HepG2 (cell line): ENCODE measurements around the gene RINL. TPM values are rescaled to one million over a fixed set of nuclear protein-coding genes. Genes with fewer than 3 reads are reported as not detected.

Experiments
- ATF7 ChIP-seq, 2 experiments: fragments of 450-650 bp in 1 of 2; sonication (generic) in 1 of 2; formaldehyde crosslinking in 1 of 2; IDR thresholded peaks; 2 replicates each; pipeline versions ENCODE4 v1.4.0 to v1.6.1; 2016 to 2020; ENCODE audit warnings: antibody characterized with exemption in 1 of 2, mild to moderate bottlenecking in 1 of 2, missing genetic modification reagents in 1 of 2
- FOXK2 ChIP-seq: fragments of 450-650 bp; IDR thresholded peaks from 2 replicates; pipeline ENCODE4 v1.6.1; 2016
- GABPA ChIP-seq, 2 experiments: IDR thresholded peaks; 2 replicates each; pipeline ENCODE4 v1.6.1; 2011 to 2016; ENCODE audit warnings: low read depth in 2 of 2, low read length in 1 of 2, missing biosample characterization in 1 of 2, missing genetic modification characterization in 1 of 2
- GPN1 ChIP-seq: sonication (generic); formaldehyde crosslinking; IDR thresholded peaks from 2 replicates; pipeline ENCODE4 v1.5.1; 2020; ENCODE audit warnings: missing genetic modification reagents, borderline replicate concordance
- HNRNPLL ChIP-seq: fragments of 200-400 bp; formaldehyde crosslinking; IDR thresholded peaks from 2 replicates; pipeline ENCODE4 v1.6.1; 2017; ENCODE audit warnings: mild to moderate bottlenecking, low read depth, low read length; ENCODE audit not compliant: poor library complexity, severe bottlenecking
- IRX3 ChIP-seq: sonication (generic); formaldehyde crosslinking; IDR thresholded peaks from 2 replicates; pipeline ENCODE4 v1.8.1; 2023; ENCODE audit warnings: mild to moderate bottlenecking, low read depth, missing genetic modification reagents, borderline replicate concordance
- MAZ ChIP-seq, 2 experiments: sonication (generic) in 1 of 2; formaldehyde crosslinking in 1 of 2; IDR thresholded peaks; 2 replicates each; pipeline versions ENCODE4 v1.5.0 to v1.6.1; 2012 to 2020; ENCODE audit warnings: low read depth in 2 of 2, mild to moderate bottlenecking in 2 of 2, borderline replicate concordance in 1 of 2, improper control_type of control experiment in 1 of 2, low read length in 1 of 2, missing genetic modification reagents in 1 of 2, moderate library complexity in 1 of 2
- MIER2 ChIP-seq: IDR thresholded peaks from 2 replicates; pipeline ENCODE4 v1.6.1; 2016; ENCODE audit warnings: missing biosample characterization, missing genetic modification reagents
- POLR2G ChIP-seq: fragments of 200-400 bp; formaldehyde crosslinking; IDR thresholded peaks from 2 replicates; pipeline ENCODE4 v1.6.1; 2018; ENCODE audit warnings: mild to moderate bottlenecking, low read depth, low read length, moderate library complexity
- ZNF20 ChIP-seq: sonication (generic); formaldehyde crosslinking; IDR thresholded peaks from 2 replicates; pipeline ENCODE4 v1.4.0; 2020; ENCODE audit warnings: mild to moderate bottlenecking, moderate library complexity, missing genetic modification reagents
- ZNF292 ChIP-seq: sonication (generic); formaldehyde crosslinking; IDR thresholded peaks from 2 replicates; pipeline ENCODE4 v1.8.1; 2022; ENCODE audit warnings: mild to moderate bottlenecking, low read depth, missing genetic modification reagents, borderline replicate concordance
- ZNF674 ChIP-seq: sonication (generic); formaldehyde crosslinking; IDR thresholded peaks from 2 replicates; pipeline ENCODE4 v1.5.0; 2020; ENCODE audit warnings: low read depth, mild to moderate bottlenecking, missing genetic modification reagents
- ZNF841 ChIP-seq: sonication (generic); formaldehyde crosslinking; IDR thresholded peaks from 2 replicates; pipeline ENCODE4 v1.8.1; 2023; ENCODE audit warnings: missing genetic modification reagents, borderline replicate concordance
- ZSCAN12 ChIP-seq: sonication (generic); formaldehyde crosslinking; IDR thresholded peaks from 2 replicates; pipeline ENCODE4 v1.9.0; 2021; ENCODE audit warnings: mild to moderate bottlenecking, missing genetic modification reagents
- polyA plus RNA-seq, 8 experiments: library from polyadenylated mRNA; depleted of rRNA in 3 of 8; stranded (reverse) in 7 of 8; unstranded in 1 of 8; fragments of >200 nt; fragmentation: Illumina TruSeq in 4 of 8; extraction: Trizol in 4 of 8; gene quantifications; 2 replicates each; pipeline versions ENCODE4 v1.2.1 to v1.2.3, GENCODE V29; 2011 to 2016; ENCODE audit warnings: low read depth in 4 of 8, missing spikeins in 1 of 8, mixed read lengths in 1 of 8; ENCODE audit not compliant: insufficient read depth in 1 of 8
- total RNA-seq, 5 experiments: library from RNA; depleted of rRNA; stranded (reverse); fragments of >200 nt; fragmentation: Illumina TruSeq; extraction: Trizol; gene quantifications; 2 replicates each; pipeline ENCODE4 v1.2.3, GENCODE V29; 2016; ENCODE audit warnings: low read depth in 1 of 5
- TF ChIP-seq, protein P1 (sequence below): sonication (generic); formaldehyde crosslinking; IDR thresholded peaks from 2 replicates; pipeline ENCODE4 v1.5.0; 2020; ENCODE audit warnings: mild to moderate bottlenecking, missing genetic modification reagents
- TF ChIP-seq, protein P2 (sequence below): sonication (generic); formaldehyde crosslinking; IDR thresholded peaks from 2 replicates; pipeline ENCODE4 v1.8.1; 2023; ENCODE audit warnings: mild to moderate bottlenecking, missing genetic modification reagents
- TF ChIP-seq, protein P3 (sequence below): sonication (generic); formaldehyde crosslinking; conservative IDR thresholded peaks from 2 replicates; pipeline ENCODE4 v1.4.0; 2020; ENCODE audit warnings: missing genetic modification reagents
- TF ChIP-seq, protein P4 (sequence below): sonication (generic); formaldehyde crosslinking; IDR thresholded peaks from 2 replicates; pipeline ENCODE4 v1.4.0; 2020; ENCODE audit warnings: missing genetic modification reagents
- TF ChIP-seq, protein P5 (sequence below): sonication (generic); formaldehyde crosslinking; IDR thresholded peaks from 2 replicates; pipeline ENCODE4 v1.9.0; 2021; ENCODE audit warnings: missing genetic modification reagents, mild to moderate bottlenecking, borderline replicate concordance

Gene RINL
- total and polyA plus RNA-seq, 2 of the 13 experiments (the other 11 are each of a cell fraction or from before 2014, with no cell fraction given): 11.4 to 18.0 TPM

DNA sequence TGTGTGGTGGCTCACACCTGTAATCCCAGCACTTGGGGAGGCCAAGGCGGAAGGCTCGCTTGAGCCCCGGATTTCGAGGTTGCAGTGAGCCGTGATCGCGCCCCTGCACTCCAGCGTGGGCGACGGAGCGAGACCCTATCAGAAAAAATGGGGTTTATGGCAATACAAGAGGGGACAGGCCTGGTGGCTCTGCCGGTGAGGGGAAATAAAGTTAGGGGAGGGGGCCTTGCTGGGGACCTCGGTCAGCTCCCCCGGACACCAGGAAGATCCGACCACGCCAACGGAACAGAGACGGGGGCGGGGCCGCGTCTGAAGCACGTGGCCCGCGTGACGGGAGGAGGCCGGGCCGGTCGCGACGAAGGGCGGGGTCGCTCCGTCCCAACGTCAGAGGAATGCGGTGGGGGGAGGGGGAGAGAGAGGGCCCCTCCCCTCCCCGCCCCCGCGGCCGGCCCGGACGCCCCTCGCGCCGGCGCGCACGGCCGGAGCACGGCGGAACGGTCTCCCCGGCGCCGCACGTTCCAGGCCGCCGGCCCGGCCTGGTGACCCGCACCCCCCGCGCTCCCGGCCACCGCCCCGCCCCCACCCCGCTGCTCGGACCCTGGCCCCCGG, 26.3 kb downstream of the RINL start (continued):
- TF ChIP-seq, protein P1, sequence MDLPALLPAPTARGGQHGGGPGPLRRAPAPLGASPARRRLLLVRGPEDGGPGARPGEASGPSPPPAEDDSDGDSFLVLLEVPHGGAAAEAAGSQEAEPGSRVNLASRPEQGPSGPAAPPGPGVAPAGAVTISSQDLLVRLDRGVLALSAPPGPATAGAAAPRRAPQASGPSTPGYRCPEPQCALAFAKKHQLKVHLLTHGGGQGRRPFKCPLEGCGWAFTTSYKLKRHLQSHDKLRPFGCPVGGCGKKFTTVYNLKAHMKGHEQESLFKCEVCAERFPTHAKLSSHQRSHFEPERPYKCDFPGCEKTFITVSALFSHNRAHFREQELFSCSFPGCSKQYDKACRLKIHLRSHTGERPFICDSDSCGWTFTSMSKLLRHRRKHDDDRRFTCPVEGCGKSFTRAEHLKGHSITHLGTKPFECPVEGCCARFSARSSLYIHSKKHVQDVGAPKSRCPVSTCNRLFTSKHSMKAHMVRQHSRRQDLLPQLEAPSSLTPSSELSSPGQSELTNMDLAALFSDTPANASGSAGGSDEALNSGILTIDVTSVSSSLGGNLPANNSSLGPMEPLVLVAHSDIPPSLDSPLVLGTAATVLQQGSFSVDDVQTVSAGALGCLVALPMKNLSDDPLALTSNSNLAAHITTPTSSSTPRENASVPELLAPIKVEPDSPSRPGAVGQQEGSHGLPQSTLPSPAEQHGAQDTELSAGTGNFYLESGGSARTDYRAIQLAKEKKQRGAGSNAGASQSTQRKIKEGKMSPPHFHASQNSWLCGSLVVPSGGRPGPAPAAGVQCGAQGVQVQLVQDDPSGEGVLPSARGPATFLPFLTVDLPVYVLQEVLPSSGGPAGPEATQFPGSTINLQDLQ (CRISPR knock-in tag): no peak
- no peak for TF ChIP-seq ZNF841 (CRISPR knock-in tag)
- TF ChIP-seq, protein P2, sequence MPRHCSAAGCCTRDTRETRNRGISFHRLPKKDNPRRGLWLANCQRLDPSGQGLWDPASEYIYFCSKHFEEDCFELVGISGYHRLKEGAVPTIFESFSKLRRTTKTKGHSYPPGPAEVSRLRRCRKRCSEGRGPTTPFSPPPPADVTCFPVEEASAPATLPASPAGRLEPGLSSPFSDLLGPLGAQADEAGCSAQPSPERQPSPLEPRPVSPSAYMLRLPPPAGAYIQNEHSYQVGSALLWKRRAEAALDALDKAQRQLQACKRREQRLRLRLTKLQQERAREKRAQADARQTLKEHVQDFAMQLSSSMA (CRISPR knock-in tag): 0 out of 2 replicates have a peak, but pooled peaks have one; percentile 22
- no peak for TF ChIP-seq MIER2 (CRISPR knock-in tag)
- TF ChIP-seq, protein P3, sequence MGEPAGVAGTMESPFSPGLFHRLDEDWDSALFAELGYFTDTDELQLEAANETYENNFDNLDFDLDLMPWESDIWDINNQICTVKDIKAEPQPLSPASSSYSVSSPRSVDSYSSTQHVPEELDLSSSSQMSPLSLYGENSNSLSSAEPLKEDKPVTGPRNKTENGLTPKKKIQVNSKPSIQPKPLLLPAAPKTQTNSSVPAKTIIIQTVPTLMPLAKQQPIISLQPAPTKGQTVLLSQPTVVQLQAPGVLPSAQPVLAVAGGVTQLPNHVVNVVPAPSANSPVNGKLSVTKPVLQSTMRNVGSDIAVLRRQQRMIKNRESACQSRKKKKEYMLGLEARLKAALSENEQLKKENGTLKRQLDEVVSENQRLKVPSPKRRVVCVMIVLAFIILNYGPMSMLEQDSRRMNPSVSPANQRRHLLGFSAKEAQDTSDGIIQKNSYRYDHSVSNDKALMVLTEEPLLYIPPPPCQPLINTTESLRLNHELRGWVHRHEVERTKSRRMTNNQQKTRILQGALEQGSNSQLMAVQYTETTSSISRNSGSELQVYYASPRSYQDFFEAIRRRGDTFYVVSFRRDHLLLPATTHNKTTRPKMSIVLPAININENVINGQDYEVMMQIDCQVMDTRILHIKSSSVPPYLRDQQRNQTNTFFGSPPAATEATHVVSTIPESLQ: no peak
- TF ChIP-seq, protein P4, sequence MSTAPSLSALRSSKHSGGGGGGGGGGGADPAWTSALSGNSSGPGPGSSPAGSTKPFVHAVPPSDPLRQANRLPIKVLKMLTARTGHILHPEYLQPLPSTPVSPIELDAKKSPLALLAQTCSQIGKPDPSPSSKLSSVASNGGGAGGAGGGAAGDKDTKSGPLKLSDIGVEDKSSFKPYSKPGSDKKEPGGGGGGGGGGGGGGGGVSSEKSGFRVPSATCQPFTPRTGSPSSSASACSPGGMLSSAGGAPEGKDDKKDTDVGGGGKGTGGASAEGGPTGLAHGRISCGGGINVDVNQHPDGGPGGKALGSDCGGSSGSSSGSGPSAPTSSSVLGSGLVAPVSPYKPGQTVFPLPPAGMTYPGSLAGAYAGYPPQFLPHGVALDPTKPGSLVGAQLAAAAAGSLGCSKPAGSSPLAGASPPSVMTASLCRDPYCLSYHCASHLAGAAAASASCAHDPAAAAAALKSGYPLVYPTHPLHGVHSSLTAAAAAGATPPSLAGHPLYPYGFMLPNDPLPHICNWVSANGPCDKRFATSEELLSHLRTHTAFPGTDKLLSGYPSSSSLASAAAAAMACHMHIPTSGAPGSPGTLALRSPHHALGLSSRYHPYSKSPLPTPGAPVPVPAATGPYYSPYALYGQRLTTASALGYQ (CRISPR knock-in tag): no peak
- TF ChIP-seq, protein P5, sequence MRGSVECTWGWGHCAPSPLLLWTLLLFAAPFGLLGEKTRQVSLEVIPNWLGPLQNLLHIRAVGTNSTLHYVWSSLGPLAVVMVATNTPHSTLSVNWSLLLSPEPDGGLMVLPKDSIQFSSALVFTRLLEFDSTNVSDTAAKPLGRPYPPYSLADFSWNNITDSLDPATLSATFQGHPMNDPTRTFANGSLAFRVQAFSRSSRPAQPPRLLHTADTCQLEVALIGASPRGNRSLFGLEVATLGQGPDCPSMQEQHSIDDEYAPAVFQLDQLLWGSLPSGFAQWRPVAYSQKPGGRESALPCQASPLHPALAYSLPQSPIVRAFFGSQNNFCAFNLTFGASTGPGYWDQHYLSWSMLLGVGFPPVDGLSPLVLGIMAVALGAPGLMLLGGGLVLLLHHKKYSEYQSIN (CRISPR knock-in tag): no peak
- TF ChIP-seq FOXK2: no peak
- TF ChIP-seq IRX3: 0 out of 2 replicates have a peak, but pooled peaks have one; percentile 43
- TF ChIP-seq GPN1: no peak
- peak; percentile 65; the same call in 1 of the 2 replicates for TF ChIP-seq ZSCAN12
- peak; percentile 92 for TF ChIP-seq MAZ (IDR thresholded peaks at IDR 0.05; ENCODE audit: borderline replicate concordance, low read depth, low read length)
- TF ChIP-seq MAZ (CRISPR knock-in tag; IDR thresholded peaks at IDR 0.05; ENCODE audit: low read depth): peak; percentile 95
- peak; percentile 68 for TF ChIP-seq POLR2G
- no peak for TF ChIP-seq ATF7 (IDR thresholded peaks at IDR 0.05)
- 0 out of 2 replicates have a peak, but pooled peaks have one; percentile 15 for TF ChIP-seq ATF7 (CRISPR knock-in tag; IDR thresholded peaks at IDR 0.05)
- no peak for TF ChIP-seq ZNF292 (CRISPR knock-in tag)
- TF ChIP-seq ZNF20: no peak
- peak; percentile 16 for TF ChIP-seq HNRNPLL
- TF ChIP-seq GABPA (IDR thresholded peaks at IDR 0.05; ENCODE audit: low read depth, low read length): peak; percentile 9; the same call in 1 of the 2 replicates
- 0 out of 2 replicates have a peak, but pooled peaks have one; percentile 10 for TF ChIP-seq GABPA (CRISPR knock-in tag; IDR thresholded peaks at IDR 0.05; ENCODE audit: low read depth)
- no peak for TF ChIP-seq ZNF674 (CRISPR knock-in tag)
